Trophoblast cell (in vitro differentiated cells and primary cell): Measurements from ENCODE around the gene S100A16.
"Not testable (repeated sequence)": the region's sequence is repeated elsewhere in the genome, so short reads cannot be mapped to it uniquely, and the experiment has no call there.

Experiments used
- DNase-seq, 2 donors: peaks; one replicate each; pipeline ENCODE4 v3.0.0-alpha.2; 2016
- H2AFZ ChIP-seq: 2 replicates; pipeline ENCODE4 v1.6.1; 2013; ENCODE audit warnings: low read length, moderate library complexity, mild to moderate bottlenecking; ENCODE audit not compliant: insufficient read depth, poor library complexity
- H2AK5ac ChIP-seq: 2 replicates; pipeline ENCODE4 v1.6.1; 2013; ENCODE audit warnings: mild to moderate bottlenecking, low read length
- H2BK120ac ChIP-seq: 2 replicates; pipeline ENCODE4 v1.6.1; 2013; ENCODE audit warnings: low read length, mild to moderate bottlenecking, moderate library complexity; ENCODE audit not compliant: insufficient read depth, poor library complexity
- H2BK12ac ChIP-seq: 2 replicates; pipeline ENCODE4 v1.6.1; 2013; ENCODE audit warnings: mild to moderate bottlenecking, low read length, moderate library complexity
- H2BK5ac ChIP-seq: 2 replicates; pipeline ENCODE4 v1.6.1; 2013; ENCODE audit warnings: low read length, low read depth, moderate library complexity, mild to moderate bottlenecking; ENCODE audit not compliant: poor library complexity
- H3K14ac ChIP-seq: 2 replicates; pipeline ENCODE4 v1.6.1; 2013; ENCODE audit warnings: mild to moderate bottlenecking, low read length
- H3K18ac ChIP-seq: 2 replicates; pipeline ENCODE4 v1.6.1; 2013; ENCODE audit warnings: mild to moderate bottlenecking, low read length
- H3K23ac ChIP-seq: 2 replicates; pipeline ENCODE4 v1.6.1; 2013; ENCODE audit warnings: low read length
- H3K27ac ChIP-seq: 2 replicates; pipeline ENCODE4 v1.5.1; 2013; ENCODE audit warnings: low read depth, mild to moderate bottlenecking, inconsistent platforms, low read length, moderate library complexity
- H3K27me3 ChIP-seq: 2 replicates; pipeline ENCODE4 v1.6.1; 2013; ENCODE audit warnings: inconsistent platforms, mild to moderate bottlenecking, low read length, moderate library complexity; ENCODE audit not compliant: insufficient read depth
- H3K36me3 ChIP-seq, 2 experiments: 1 replicate in 1 of 2; 2 replicates in 1 of 2; pipeline ENCODE4 v1.6.1; 2013; ENCODE audit warnings: low read length in 2 of 2, mild to moderate bottlenecking in 2 of 2, moderate library complexity in 1 of 2; ENCODE audit not compliant: insufficient read depth in 2 of 2, control insufficient read depth in 1 of 2
- H3K4ac ChIP-seq: 2 replicates; pipeline ENCODE4 v1.6.1; 2013; ENCODE audit warnings: low read depth, mild to moderate bottlenecking, low read length, moderate library complexity
- H3K4me1 ChIP-seq, 2 experiments: 1 replicate in 1 of 2; 2 replicates in 1 of 2; pipeline ENCODE4 v1.6.1; 2013; ENCODE audit warnings: low read length in 2 of 2, mild to moderate bottlenecking in 2 of 2, moderate library complexity in 1 of 2; ENCODE audit not compliant: insufficient read depth in 2 of 2, control insufficient read depth in 1 of 2
- H3K4me2 ChIP-seq: 2 replicates; pipeline ENCODE4 v1.6.1; 2013; ENCODE audit warnings: inconsistent platforms, mild to moderate bottlenecking, low read length, moderate library complexity
- H3K4me3 ChIP-seq: 2 replicates; pipeline ENCODE4 v1.5.1; 2013; ENCODE audit warnings: mild to moderate bottlenecking, low read depth, low read length, inconsistent platforms
- H3K79me1 ChIP-seq: one replicate; pipeline ENCODE4 v1.6.1; 2013; ENCODE audit warnings: low read length
- H3K79me2 ChIP-seq: 2 replicates; pipeline ENCODE4 v1.6.1; 2013; ENCODE audit warnings: low read length, mild to moderate bottlenecking; ENCODE audit not compliant: control insufficient read depth, insufficient read depth, poor library complexity
- H3K9ac ChIP-seq: 2 replicates; pipeline ENCODE4 v1.6.1; 2013; ENCODE audit warnings: mild to moderate bottlenecking, low read length
- H3K9me3 ChIP-seq: 2 replicates; pipeline ENCODE4 v1.6.1; 2013; ENCODE audit warnings: low read depth, mild to moderate bottlenecking, control low read depth, inconsistent platforms, low read length; ENCODE audit not compliant: insufficient read depth
- H4K12ac ChIP-seq: 2 replicates; pipeline ENCODE4 v1.6.1; 2013; ENCODE audit warnings: low read depth, mild to moderate bottlenecking, low read length, moderate library complexity
- H4K8ac ChIP-seq: 2 replicates; pipeline ENCODE4 v1.6.1; 2013; ENCODE audit warnings: low read depth, mild to moderate bottlenecking, low read length, moderate library complexity
- H4K91ac ChIP-seq: one replicate; pipeline ENCODE4 v1.6.1; 2013; ENCODE audit warnings: low read depth, mild to moderate bottlenecking, low read length, moderate library complexity
- WGBS: extraction: QIAGEN DNeasy Blood & Tissue Kit; methylation state at CpG from one replicate; pipeline ENCODE4 v1.1.7; 2013; ENCODE audit warnings: missing lambda C conversion rate; ENCODE audit not compliant: insufficient read length, insufficient coverage; ENCODE audit errors: extremely low coverage; 5-methylcytosine and 5-hydroxymethylcytosine counted together

Gene S100A16

DNA sequence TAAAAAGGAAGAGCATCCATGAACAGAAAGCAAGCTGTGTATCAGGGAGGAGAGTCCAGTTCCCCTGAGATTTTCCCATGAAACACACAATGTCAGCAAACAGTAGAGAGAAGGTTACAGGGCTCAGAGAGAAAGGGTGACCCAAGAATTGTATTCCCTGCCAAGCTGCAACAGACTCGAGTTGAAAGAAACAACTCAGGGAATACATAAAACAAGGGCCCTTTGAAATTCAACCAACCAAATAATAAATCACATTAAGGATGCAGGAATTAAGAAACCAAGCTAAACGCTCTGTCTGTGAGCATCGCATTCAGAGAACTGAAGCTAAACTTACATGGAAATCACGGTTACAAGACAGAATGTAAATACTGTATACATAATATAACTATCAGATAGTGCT, 20.2 kb downstream of the S100A16 start:
- Histone ChIP-seq H3K4me2 (no peak overlapping the region), H3K36me3 (no peaks in the 10 kb centered on the region), H2AK5ac (no peak overlapping the region), H3K14ac (no peak overlapping the region), H3K79me1 (no peaks in the 10 kb centered on the region), H2BK5ac (no peak overlapping the region), H4K12ac (no peak overlapping the region), H3K4ac (no peak overlapping the region), H3K4me3 (no peak overlapping the region), H3K23ac (no peak overlapping the region), H3K18ac (no peak overlapping the region), H2BK12ac (no peak overlapping the region), H3K79me2 (no peaks in the 10 kb centered on the region), H3K27me3 (no peaks in the 10 kb centered on the region), H4K91ac (no peak overlapping the region), H3K4me1 (peaks cover 0 to 1% of the 10 kb centered on the region in 2 experiments), H2AFZ (no peak overlapping the region), H4K8ac (no peak overlapping the region), H3K27ac (no peak overlapping the region), H3K9ac (no peak overlapping the region), H3K9me3 (no peaks in the 10 kb centered on the region), H2BK120ac (no peak overlapping the region)
- no peak for DNase-seq
- no CpG with 5 or more reads among the region's 4 CpGs for WGBS

DNA sequence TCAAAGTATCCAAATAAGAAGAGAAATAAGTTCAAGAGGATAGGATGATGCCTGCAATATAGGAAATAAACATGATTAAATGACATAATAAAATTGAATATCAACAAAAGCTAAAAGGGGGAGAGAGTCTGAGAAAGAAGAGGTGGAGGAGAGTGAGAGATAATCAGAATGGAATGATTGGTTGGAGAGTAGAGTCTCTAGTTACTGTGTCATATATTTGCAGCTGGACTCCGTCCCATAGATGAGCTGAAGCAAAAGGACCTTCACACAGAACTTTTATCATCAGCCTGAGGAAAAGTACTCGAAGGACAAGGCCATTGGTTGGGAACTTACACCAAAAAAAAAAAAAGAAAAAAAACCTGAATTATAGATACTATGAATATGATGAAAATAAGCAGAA, 24.5 kb downstream of the S100A16 start:
- Histone ChIP-seq H3K79me1 (no peaks in the 10 kb centered on the region), H3K9me3 (no peaks in the 10 kb centered on the region), H2BK5ac (no peak overlapping the region), H3K23ac (no peak overlapping the region), H2AK5ac (no peak overlapping the region), H3K14ac (no peak overlapping the region), H4K91ac (no peak overlapping the region), H3K4ac (no peak overlapping the region), H2BK12ac (no peak overlapping the region), H2AFZ (no peak overlapping the region), H3K4me2 (no peak overlapping the region), H3K9ac (no peak overlapping the region), H4K12ac (no peak overlapping the region), H3K36me3 (no peaks in the 10 kb centered on the region), H3K18ac (no peak overlapping the region), H3K4me1 (peaks cover 4 to 10% of the 10 kb centered on the region in 2 experiments), H2BK120ac (no peak overlapping the region), H3K79me2 (no peaks in the 10 kb centered on the region), H3K4me3 (no peak overlapping the region), H3K27me3 (no peaks in the 10 kb centered on the region), H3K27ac (no peak overlapping the region), H4K8ac (no peak overlapping the region)
- WGBS = no CpG with 5 or more reads among the region's 2 CpGs
- no peak for DNase-seq

DNA sequence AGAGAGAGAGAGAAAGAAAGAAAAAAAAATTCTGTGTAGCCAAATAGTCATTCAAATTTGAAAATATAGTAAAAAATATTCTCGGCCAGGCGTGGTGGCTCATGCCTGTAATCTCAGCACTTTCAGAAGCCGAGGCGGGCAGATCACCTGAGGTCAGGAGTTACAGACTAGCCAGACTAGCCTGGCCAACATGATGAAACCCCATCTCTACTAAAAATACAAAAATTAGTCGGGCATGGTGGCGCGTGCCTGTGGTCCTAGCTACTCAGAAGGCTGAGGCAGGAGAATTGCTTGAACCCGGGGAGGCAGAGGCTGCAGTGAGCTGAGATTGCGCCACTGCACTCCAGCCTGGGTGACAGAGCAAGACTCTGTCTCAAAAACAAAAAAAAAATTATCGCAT, 24.9 kb downstream of the S100A16 start:
- not testable (repeated sequence) for H3K4ac ChIP-seq, H2AFZ ChIP-seq, H3K79me1 ChIP-seq, H3K18ac ChIP-seq, H3K9ac ChIP-seq, H3K27me3 ChIP-seq, H3K4me1 ChIP-seq, H4K8ac ChIP-seq, H3K4me3 ChIP-seq, H3K36me3 ChIP-seq, H2AK5ac ChIP-seq, H4K12ac ChIP-seq, H3K23ac ChIP-seq, H2BK120ac ChIP-seq, H3K4me2 ChIP-seq, H3K14ac ChIP-seq, H2BK12ac ChIP-seq, H3K79me2 ChIP-seq, H4K91ac ChIP-seq, H3K27ac ChIP-seq, H3K9me3 ChIP-seq, H2BK5ac ChIP-seq
- DNase-seq = peak; percentile 87 to 88
- WGBS = no CpG with 5 or more reads among the region's 10 CpGs

DNA sequence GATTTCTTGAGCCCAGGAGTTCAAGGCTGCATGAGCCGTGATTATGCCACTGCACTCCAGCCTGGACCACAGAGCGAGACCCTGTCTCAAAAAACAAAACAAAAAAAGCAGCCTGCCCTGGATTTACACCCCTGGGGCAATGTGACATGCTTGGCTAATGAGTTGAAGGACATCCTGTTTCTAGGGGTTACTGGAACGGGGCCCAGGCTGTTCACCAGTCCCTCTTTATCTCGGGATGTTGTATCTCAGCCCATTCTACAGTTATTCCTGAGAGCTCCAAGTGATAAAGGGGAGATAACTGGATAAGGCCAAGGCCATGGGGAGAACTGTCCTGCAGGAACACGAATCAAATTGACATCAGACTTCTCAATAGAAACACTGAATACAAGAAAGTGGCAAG, 25.6 kb downstream of the S100A16 start:
- Histone ChIP-seq H3K23ac (no peak overlapping the region), H4K91ac (no peak overlapping the region), H4K8ac (no peak overlapping the region), H3K4ac (no peak overlapping the region), H4K12ac (no peak overlapping the region), H3K79me2 (no peaks in the 10 kb centered on the region), H2BK120ac (peak overlapping the region; percentile 43), H3K79me1 (no peaks in the 10 kb centered on the region), H2BK12ac (no peak overlapping the region), H3K27me3 (no peaks in the 10 kb centered on the region), H3K9ac (no peak overlapping the region), H3K4me3 (no peak overlapping the region), H3K4me1 (peaks cover 4 to 10% of the 10 kb centered on the region in 2 experiments), H2BK5ac (no peak overlapping the region), H2AK5ac (no peak overlapping the region), H3K27ac (no peak overlapping the region), H3K36me3 (no peaks in the 10 kb centered on the region), H3K18ac (no peak overlapping the region), H3K4me2 (no peak overlapping the region), H2AFZ (no peak overlapping the region), H3K9me3 (no peaks in the 10 kb centered on the region), H3K14ac (no peak overlapping the region)
- no peak for DNase-seq
- no CpG with 5 or more reads among the region's 5 CpGs for WGBS
